ENCODE data around the gene MRC1. TPM values are rescaled to one million over a fixed set of nuclear protein-coding genes. Genes with fewer than 3 reads are reported as not detected.

Gene MRC1
- total RNA-seq, result not detected in 2 replicates

DNA sequence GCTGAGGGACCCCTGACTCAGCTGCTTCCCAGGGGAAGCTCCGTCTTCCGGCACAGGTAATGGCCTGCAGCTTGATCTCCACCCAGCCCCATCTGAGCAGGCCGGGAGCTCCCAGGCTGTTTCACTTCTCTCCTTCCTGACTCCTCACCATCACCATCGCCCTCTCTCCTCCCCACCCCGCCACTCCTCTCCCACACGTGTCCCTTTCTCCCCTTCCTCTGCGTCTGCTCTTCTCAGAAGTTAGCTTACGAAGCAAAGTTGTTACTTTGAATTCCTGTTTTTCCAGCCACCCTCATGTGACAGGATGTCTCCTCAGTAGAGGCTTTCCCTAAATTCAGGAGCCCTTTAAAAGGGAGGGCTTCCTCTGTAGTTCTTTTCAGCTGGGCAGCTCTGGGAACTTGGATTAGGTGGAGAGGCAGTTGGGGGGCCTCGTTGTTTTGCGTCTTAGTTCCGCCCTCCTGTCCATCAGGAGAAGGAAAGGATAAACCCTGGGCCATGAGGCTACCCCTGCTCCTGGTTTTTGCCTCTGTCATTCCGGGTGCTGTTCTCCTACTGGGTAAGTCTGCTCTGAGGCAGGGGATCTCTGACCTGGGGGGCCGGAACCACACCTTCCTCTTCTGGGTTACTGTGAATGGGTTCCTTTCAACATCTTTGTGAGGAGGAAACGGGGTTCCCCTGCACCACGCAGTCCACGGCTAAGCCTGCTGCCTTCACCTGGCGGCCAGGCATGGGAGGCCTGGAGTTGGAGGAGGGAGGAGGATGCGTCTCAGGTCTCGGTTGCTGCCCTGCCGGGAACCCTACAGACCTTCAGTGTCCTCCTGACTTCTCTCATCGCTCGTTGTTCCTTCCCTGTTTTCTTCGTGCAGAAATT lies at the start of gene MRC1:
Gene MRC1 (plus strand): TSS at position 378 of the 871 bp plus-strand sequence. CDS start 118 bp downstream, at position 496.

DNA sequence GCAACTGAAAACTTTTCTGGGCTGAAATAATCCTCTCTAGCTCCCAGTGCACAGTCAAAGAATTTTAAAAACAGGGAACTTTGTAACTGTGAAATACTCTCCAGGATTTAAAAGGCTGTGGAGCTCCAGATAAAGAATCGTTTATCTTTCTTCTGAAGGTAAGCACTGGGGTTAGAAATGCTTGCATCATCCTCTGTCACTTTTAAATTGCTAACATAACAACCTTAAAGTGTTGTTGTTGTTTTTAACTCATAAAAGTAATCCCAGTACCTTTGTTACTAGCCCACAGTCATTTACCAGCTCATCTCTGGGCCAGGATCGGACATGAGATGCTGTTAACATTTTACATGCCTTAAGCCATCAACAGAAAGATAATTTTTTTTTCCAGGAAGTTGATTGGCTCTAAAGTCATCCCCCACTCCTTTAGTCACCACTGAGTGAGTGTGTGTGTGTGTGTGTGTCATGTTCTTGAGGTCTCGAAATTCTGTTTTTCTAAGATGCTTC lies 142.8 kb downstream of the MRC1 start, which contains the start of gene SLC39A12:
Gene SLC39A12 (plus strand): TSS at position 51 of the 504 bp plus-strand sequence. CDS start 1,359 bp downstream, outside the sequence.

Other genes with a start within 250 kb of the MRC1 start
- gene HACD1, start 192.0 kb upstream of the MRC1 start, total RNA-seq, result 17.8 and 19.9 TPM in 2 replicates
- 21.5 and 23.6 TPM in 2 replicates for gene STAM, start 165.2 kb upstream of the MRC1 start, total RNA-seq
- gene TMEM236, start 57.1 kb upstream of the MRC1 start, total RNA-seq, result 0.07 TPM in 1 of 2 replicates, not detected in the other
- not detected in 2 replicates for gene SLC39A12, start 142.6 kb downstream of the MRC1 start, total RNA-seq